CD4-positive, alpha-beta T cell (primary cell): ENCODE data around the gene DYRK1A. TPM values are rescaled to one million over a fixed set of nuclear protein-coding genes. Genes with fewer than 3 reads are reported as not detected.
"Not testable (repeated sequence)": the region's sequence is repeated elsewhere in the genome, so short reads cannot be mapped to it uniquely, and the experiment has no call there.

Experiments
- ATAC-seq: fragments of 200-7000 bp; cut with Tn5 transposase; one replicate; pipeline ENCODE4 v1.10.0; 2022; ENCODE audit warnings: mild to moderate bottlenecking; ENCODE audit not compliant: poor library complexity
- CTCF ChIA-PET: fragments of 350-600 bp; sonication (Branson Sonifier 250); formaldehyde crosslinking; loops from one replicate; lab custom pipeline; 2021; ENCODE audit warnings: antibody characterized with exemption, inconsistent platforms; lab: Charles Lee
- POLR2A ChIA-PET: fragments of 350-600 bp; sonication (Branson Sonifier 250); formaldehyde crosslinking; loops from one replicate; lab custom pipeline; 2021; ENCODE audit warnings: antibody characterized with exemption, inconsistent platforms; lab: Charles Lee
- DNase-seq, 14 experiments: peaks; one replicate each; pipeline ENCODE4 v3.0.0-alpha.2; 2013 to 2020; ENCODE audit warnings: mixed read lengths in 2 of 14
- H3K27ac ChIP-seq, 2 donors: one replicate each; pipeline versions ENCODE4 v1.5.1 to v1.7.0; 2013; ENCODE audit warnings: low read length in 2 of 2, low read depth in 1 of 2, mild to moderate bottlenecking in 1 of 2
- H3K27me3 ChIP-seq, 2 experiments: 1 replicate in 1 of 2; 2 replicates in 1 of 2; pipeline versions ENCODE4 v1.6.1 to v1.7.0; 2013; ENCODE audit warnings: low read length in 2 of 2, control low read depth in 1 of 2, mild to moderate bottlenecking in 1 of 2, moderate library complexity in 1 of 2; ENCODE audit not compliant: insufficient read depth in 2 of 2, control insufficient read depth in 1 of 2
- H3K36me3 ChIP-seq: one replicate; pipeline ENCODE4 v1.6.1; 2013; ENCODE audit warnings: low read length, control low read depth; ENCODE audit not compliant: insufficient read depth
- H3K4me1 ChIP-seq: one replicate; pipeline ENCODE4 v1.6.1; 2013; ENCODE audit warnings: low read length, control low read depth; ENCODE audit not compliant: insufficient read depth
- H3K4me3 ChIP-seq: one replicate; pipeline ENCODE4 v1.5.1; 2013; ENCODE audit warnings: mild to moderate bottlenecking, low read length, moderate library complexity
- H3K9me3 ChIP-seq, 2 experiments: 1 replicate in 1 of 2; 2 replicates in 1 of 2; pipeline versions ENCODE4 v1.6.1 to v1.7.0; 2013; ENCODE audit warnings: low read length in 2 of 2, mild to moderate bottlenecking in 2 of 2, control low read depth in 1 of 2, moderate library complexity in 1 of 2; ENCODE audit not compliant: control insufficient read depth in 1 of 2, insufficient read depth in 1 of 2
- H3K27ac Mint-ChIP-seq: one replicate; pipeline ENCODE4 v1.8.0; 2020; ENCODE audit warnings: mixed read lengths
- H3K27me3 Mint-ChIP-seq: one replicate; pipeline ENCODE4 v1.8.0; 2021; ENCODE audit warnings: mixed read lengths
- H3K36me3 Mint-ChIP-seq: one replicate; pipeline ENCODE4 v1.8.0; 2021; ENCODE audit warnings: low read depth, mixed read lengths
- H3K4me1 Mint-ChIP-seq: one replicate; pipeline ENCODE4 v1.8.0; 2021; ENCODE audit warnings: low read depth, mixed read lengths
- H3K4me3 Mint-ChIP-seq: one replicate; pipeline ENCODE4 v1.8.0; 2020; ENCODE audit warnings: mild to moderate bottlenecking, mixed read lengths
- H3K9me3 Mint-ChIP-seq: one replicate; pipeline ENCODE4 v1.8.0; 2020; ENCODE audit warnings: mixed read lengths
- intact Hi-C, 2 experiments: fragments of 100-400 bp; cut with DNase I in 1 of 2; cut with micrococcal nuclease in 1 of 2; formaldehyde crosslinking; loops; one replicate each; pipeline versions ENCODE4 v1.15.1 to v1.9.0; 2023 to 2025; cut with DNase I, micrococcal nuclease
- total RNA-seq, 174 experiments: library from RNA in 2 of 174; stranded (reverse) in 2 of 174; gene quantifications; one replicate each; pipeline ENCODE4 v1.2.3 and lab custom pipeline; 2021 to 2026
- TF ChIP-seq, protein P1 (sequence below): fragments of 200-600 bp; IDR thresholded peaks from one replicate; pipeline ENCODE4 v1.8.0; 2022; ENCODE audit warnings: antibody characterized with exemption, mild to moderate bottlenecking

DYRK1A gene
- total RNA-seq, 2 experiments from 2014 or later = 135 to 145 TPM

DNA sequence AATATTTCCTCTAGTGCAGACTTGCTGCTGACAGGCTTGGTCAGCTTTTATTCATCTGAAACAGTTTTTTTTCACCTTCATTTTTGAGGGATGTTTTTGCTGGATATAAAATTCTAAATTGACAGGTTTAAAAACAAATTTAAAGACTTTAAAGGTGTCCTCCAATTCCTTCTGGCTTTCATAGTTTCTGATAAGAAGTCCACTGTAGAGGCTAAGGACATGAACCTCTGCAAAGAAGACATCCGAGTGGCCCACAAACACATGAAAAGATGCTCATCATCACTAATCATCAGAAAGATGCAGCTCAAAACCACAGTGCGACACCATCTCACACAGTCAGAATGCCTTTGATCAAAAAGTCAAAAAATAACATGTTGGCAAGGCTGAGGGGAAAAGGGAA, 42.0 kb upstream of the DYRK1A start:
- Histone ChIP-seq H3K36me3 (no peaks in the 10 kb centered on the region), H3K27ac (no peak overlapping the region), H3K4me3 (no peak overlapping the region), H3K4me1 (no peaks in the 10 kb centered on the region), H3K9me3 (peaks cover 0 to 7% of the 10 kb centered on the region in 2 experiments), H3K27me3 (no peaks in the 10 kb centered on the region)
- DNase-seq (no peak), ATAC-seq (no peak)
- Mint-ChIP-seq H3K4me1 (no peaks in the 10 kb centered on the region), H3K9me3 (no peaks in the 10 kb centered on the region), H3K27ac (no peak overlapping the region), H3K36me3 (no peaks in the 10 kb centered on the region), H3K27me3 (no peaks in the 10 kb centered on the region), H3K4me3 (no peak overlapping the region)
- intact Hi-C loops = no loop called here
- TF ChIP-seq, protein P1, sequence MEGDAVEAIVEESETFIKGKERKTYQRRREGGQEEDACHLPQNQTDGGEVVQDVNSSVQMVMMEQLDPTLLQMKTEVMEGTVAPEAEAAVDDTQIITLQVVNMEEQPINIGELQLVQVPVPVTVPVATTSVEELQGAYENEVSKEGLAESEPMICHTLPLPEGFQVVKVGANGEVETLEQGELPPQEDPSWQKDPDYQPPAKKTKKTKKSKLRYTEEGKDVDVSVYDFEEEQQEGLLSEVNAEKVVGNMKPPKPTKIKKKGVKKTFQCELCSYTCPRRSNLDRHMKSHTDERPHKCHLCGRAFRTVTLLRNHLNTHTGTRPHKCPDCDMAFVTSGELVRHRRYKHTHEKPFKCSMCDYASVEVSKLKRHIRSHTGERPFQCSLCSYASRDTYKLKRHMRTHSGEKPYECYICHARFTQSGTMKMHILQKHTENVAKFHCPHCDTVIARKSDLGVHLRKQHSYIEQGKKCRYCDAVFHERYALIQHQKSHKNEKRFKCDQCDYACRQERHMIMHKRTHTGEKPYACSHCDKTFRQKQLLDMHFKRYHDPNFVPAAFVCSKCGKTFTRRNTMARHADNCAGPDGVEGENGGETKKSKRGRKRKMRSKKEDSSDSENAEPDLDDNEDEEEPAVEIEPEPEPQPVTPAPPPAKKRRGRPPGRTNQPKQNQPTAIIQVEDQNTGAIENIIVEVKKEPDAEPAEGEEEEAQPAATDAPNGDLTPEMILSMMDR = no peak
- ChIA-PET POLR2A (no interaction called here), CTCF (no interaction called here)

DNA sequence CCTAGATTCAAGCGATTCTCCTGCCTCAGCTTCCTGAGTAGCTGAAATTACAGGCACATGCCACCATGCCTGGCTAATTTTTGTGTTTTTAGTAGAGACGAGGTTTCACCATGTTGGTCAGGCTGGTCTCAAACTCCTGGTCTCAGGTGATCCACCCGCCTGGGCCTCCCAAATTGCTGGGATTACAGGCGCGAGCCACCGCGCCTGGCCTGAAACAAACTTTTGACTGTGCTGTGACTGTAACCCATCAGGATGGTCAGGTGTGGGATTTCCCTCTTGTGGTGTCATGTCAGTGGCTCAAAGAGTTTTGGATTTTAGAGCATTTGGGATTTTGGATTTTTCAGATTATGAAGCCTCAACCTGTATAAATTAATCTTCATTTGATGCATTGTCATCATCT, 38.4 kb upstream of the DYRK1A start:
- POLR2A ChIA-PET, CTCF ChIA-PET: not testable (repeated sequence)

DNA sequence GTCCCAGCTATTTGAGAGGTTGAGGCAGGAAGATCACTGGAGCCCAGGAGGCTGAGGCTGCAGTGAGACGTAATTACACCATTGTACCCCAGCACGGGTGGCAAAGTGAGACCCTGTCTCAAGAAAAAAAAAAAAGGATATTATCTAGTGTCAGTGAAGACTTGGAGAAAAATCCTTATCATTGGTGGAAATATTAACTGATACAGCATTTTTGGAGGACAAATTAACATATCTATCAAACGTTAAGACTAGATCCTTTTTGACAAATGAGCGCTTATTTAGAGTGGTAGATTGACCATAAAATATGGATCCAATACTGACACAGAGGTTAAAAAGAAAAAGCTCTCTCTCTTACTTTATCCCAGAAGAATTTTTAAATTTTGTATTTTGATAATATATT, 35.2 kb upstream of the DYRK1A start:
- ATAC-seq = no peak
- Mint-ChIP-seq H3K27me3 (no peaks in the 10 kb centered on the region), H3K27ac (no peak overlapping the region), H3K9me3 (no peaks in the 10 kb centered on the region), H3K36me3 (no peaks in the 10 kb centered on the region), H3K4me1 (no peaks in the 10 kb centered on the region), H3K4me3 (no peak overlapping the region)
- Histone ChIP-seq H3K4me3 (no peak overlapping the region), H3K9me3 (no peaks in the 10 kb centered on the region), H3K27me3 (no peaks in the 10 kb centered on the region), H3K4me1 (no peaks in the 10 kb centered on the region), H3K36me3 (no peaks in the 10 kb centered on the region), H3K27ac (no peak overlapping the region)
- intact Hi-C loops = no loop called here
- TF ChIP-seq, protein P1 = no peak
- ChIA-PET CTCF (interaction anchor here (0.7 to 1.1 kb wide), 2 partner anchors 8 to 24 kb away, joined by 3 read pairs; no protein-coding TSS in a partner anchor), POLR2A (interaction anchor here (1.1 kb wide), 1 partner anchor 35 kb away, joined by 3 read pairs; no protein-coding TSS in a partner anchor)
- DNase-seq = no peak

More for the DNA sequence above, 38.4 kb upstream of the DYRK1A start:
- H3K27ac Mint-ChIP-seq, H3K27ac ChIP-seq, H3K27me3 ChIP-seq, H3K4me3 Mint-ChIP-seq, intact Hi-C loops, DNase-seq, H3K27me3 Mint-ChIP-seq, H3K9me3 ChIP-seq, ATAC-seq, H3K36me3 Mint-ChIP-seq, H3K4me3 ChIP-seq, H3K4me1 ChIP-seq, H3K36me3 ChIP-seq, H3K4me1 Mint-ChIP-seq, H3K9me3 Mint-ChIP-seq: not testable (repeated sequence)

DNA sequence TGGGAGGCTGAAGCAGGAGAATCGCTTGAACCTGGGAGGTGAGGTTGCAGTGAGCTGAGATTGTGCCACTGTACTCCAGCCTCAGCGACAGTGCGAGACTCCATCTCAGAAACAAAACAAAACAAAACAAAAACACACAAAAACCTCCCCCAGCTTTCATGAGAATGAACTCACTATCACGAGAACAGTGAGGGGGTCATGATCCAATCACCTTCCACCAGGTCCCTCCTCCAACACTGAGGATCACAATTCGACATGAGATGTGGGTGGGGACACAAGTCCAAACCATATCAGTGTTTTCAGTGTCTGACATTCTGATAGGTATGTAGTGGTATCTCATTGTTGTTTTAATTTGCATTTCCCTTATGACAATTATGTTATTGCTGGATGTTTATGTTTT, 31.5 kb upstream of the DYRK1A start:
- H3K9me3 Mint-ChIP-seq = no peaks in the 10 kb centered on the region
- DNase-seq (no peak), ATAC-seq (no peak)
- TF ChIP-seq, protein P1 = no peak
- Histone ChIP-seq H3K27me3 (no peaks in the 10 kb centered on the region), H3K4me3 (no peak overlapping the region), H3K36me3 (no peaks in the 10 kb centered on the region), H3K4me1 (no peaks in the 10 kb centered on the region), H3K9me3 (no peaks in the 10 kb centered on the region), H3K27ac (no peak overlapping the region)
- no peaks in the 10 kb centered on the region for H3K4me1 Mint-ChIP-seq
- no peak overlapping the region for H3K27ac Mint-ChIP-seq
- no peaks in the 10 kb centered on the region for H3K27me3 Mint-ChIP-seq
- ChIA-PET POLR2A (no interaction called here), CTCF (no interaction called here)
- H3K36me3 Mint-ChIP-seq = no peaks in the 10 kb centered on the region
- no peak overlapping the region for H3K4me3 Mint-ChIP-seq
- intact Hi-C loops = no loop called here
